HEK293 (cell line): ENCODE results near the gene TRMT1.

Experiments used
- CTCF ChIA-PET: fragments of 350-600 bp; formaldehyde crosslinking; extraction: SDS; loops from one replicate; lab custom pipeline; 2021; ENCODE audit warnings: antibody characterized with exemption; lab: Yijun Ruan, JAX
- POLR2A ChIA-PET: fragments of 300-600 bp; formaldehyde crosslinking; extraction: SDS; loops from one replicate; lab custom pipeline; 2020; ENCODE audit warnings: antibody characterized with exemption, inconsistent platforms; lab: Yijun Ruan, JAX
- H3K27ac ChIP-seq: fragments of 200-500 bp; sonication (Bioruptor generic); 2 replicates; pipeline ENCODE4 v1.5.1; 2014; ENCODE audit warnings: low read depth, low read length, control low read depth, inconsistent platforms; ENCODE audit errors: extremely low read depth
- H3K36me3 ChIP-seq, 2 experiments: fragments of 200-500 bp in 1 of 2; sonication (Bioruptor generic) in 1 of 2; 1 replicate in 1 of 2; 2 replicates in 1 of 2; pipeline ENCODE4 v1.5.1; 2014 to 2017; ENCODE audit warnings: inconsistent platforms in 2 of 2, low read length in 2 of 2; ENCODE audit not compliant: control insufficient read depth in 2 of 2, insufficient read depth in 1 of 2
- H3K4me1 ChIP-seq: fragments of 200-500 bp; sonication (Bioruptor generic); 2 replicates; pipeline ENCODE4 v1.5.1; 2014; ENCODE audit warnings: mild to moderate bottlenecking, low read length, inconsistent platforms; ENCODE audit not compliant: control insufficient read depth, insufficient read depth
- H3K4me3 ChIP-seq: 2 replicates; pipeline ENCODE4 v1.5.1; 2011; ENCODE audit warnings: low read depth, mild to moderate bottlenecking, control low read depth, low read length, moderate library complexity
- H3K9me3 ChIP-seq: fragments of 200-500 bp; sonication (Bioruptor generic); 2 replicates; pipeline ENCODE4 v1.5.1; 2014; ENCODE audit warnings: low read depth, low read length, inconsistent platforms; ENCODE audit not compliant: control insufficient read depth, insufficient read depth
- GFI1B ChIP-seq: fragments of 450-650 bp; formaldehyde crosslinking; IDR thresholded peaks from 2 replicates; pipeline ENCODE4 v1.5.1; 2016; ENCODE audit warnings: missing biosample characterization, missing genetic modification characterization
- GLI4 ChIP-seq: fragments of 450-650 bp; formaldehyde crosslinking; IDR thresholded peaks from 2 replicates; pipeline ENCODE4 v1.5.1; 2016; ENCODE audit warnings: missing biosample characterization, missing genetic modification characterization
- GLIS2 ChIP-seq: fragments of 450-650 bp; formaldehyde crosslinking; IDR thresholded peaks from 2 replicates; pipeline ENCODE4 v1.5.1; 2016; ENCODE audit warnings: missing biosample characterization, missing genetic modification characterization
- KLF7 ChIP-seq: fragments of 450-650 bp; formaldehyde crosslinking; IDR thresholded peaks from 2 replicates; pipeline ENCODE4 v1.5.1; 2016; ENCODE audit warnings: missing biosample characterization, missing genetic modification characterization, borderline replicate concordance
- MYNN ChIP-seq: fragments of 450-650 bp; formaldehyde crosslinking; IDR thresholded peaks from 2 replicates; pipeline ENCODE4 v1.5.1; 2016; ENCODE audit warnings: missing biosample characterization, missing genetic modification characterization, borderline replicate concordance
- OSR2 ChIP-seq: fragments of 450-650 bp; formaldehyde crosslinking; IDR thresholded peaks from 2 replicates; pipeline ENCODE4 v1.5.1; 2016; ENCODE audit warnings: missing biosample characterization, missing genetic modification characterization
- PRDM10 ChIP-seq: fragments of 450-650 bp; formaldehyde crosslinking; IDR thresholded peaks from 2 replicates; pipeline ENCODE4 v1.5.1; 2016; ENCODE audit warnings: missing biosample characterization, missing genetic modification characterization
- SP2 ChIP-seq: fragments of 450-650 bp; formaldehyde crosslinking; IDR thresholded peaks from 2 replicates; pipeline ENCODE4 v1.5.1; 2016; ENCODE audit warnings: missing biosample characterization, missing genetic modification characterization
- ZBTB17 ChIP-seq: fragments of 450-650 bp; formaldehyde crosslinking; IDR thresholded peaks from 2 replicates; pipeline ENCODE4 v1.5.1; 2016; ENCODE audit warnings: missing biosample characterization, missing genetic modification characterization
- ZBTB26 ChIP-seq: fragments of 450-650 bp; formaldehyde crosslinking; optimal IDR thresholded peaks from 2 replicates; pipeline ENCODE3; 2016; ENCODE audit warnings: missing biosample characterization, mild to moderate bottlenecking, missing genetic modification characterization
- ZIC2 ChIP-seq: fragments of 450-650 bp; formaldehyde crosslinking; IDR thresholded peaks from 2 replicates; pipeline ENCODE4 v1.5.1; 2016; ENCODE audit warnings: missing biosample characterization, missing genetic modification characterization
- ZNF112 ChIP-seq: fragments of 450-650 bp; formaldehyde crosslinking; IDR thresholded peaks from 2 replicates; pipeline ENCODE4 v1.5.0; 2017; ENCODE audit warnings: missing biosample characterization, missing genetic modification characterization
- ZNF121 ChIP-seq: fragments of 450-650 bp; formaldehyde crosslinking; IDR thresholded peaks from 2 replicates; pipeline ENCODE4 v1.5.1; 2016; ENCODE audit warnings: missing biosample characterization, missing genetic modification characterization
- ZNF146 ChIP-seq: fragments of 450-650 bp; formaldehyde crosslinking; IDR thresholded peaks from 2 replicates; pipeline ENCODE4 v1.5.1; 2016; ENCODE audit warnings: missing biosample characterization, missing genetic modification characterization
- ZNF473 ChIP-seq: fragments of 450-650 bp; formaldehyde crosslinking; IDR thresholded peaks from 2 replicates; pipeline ENCODE4 v1.5.1; 2017; ENCODE audit warnings: missing biosample characterization, missing genetic modification characterization
- ZNF580 ChIP-seq: fragments of 450-650 bp; formaldehyde crosslinking; IDR thresholded peaks from 2 replicates; pipeline ENCODE4 v1.5.1; 2016; ENCODE audit warnings: missing biosample characterization, missing genetic modification characterization
- ZNF596 ChIP-seq: fragments of 450-650 bp; IDR thresholded peaks from 2 replicates; pipeline ENCODE4 v1.5.0; 2018; ENCODE audit warnings: missing biosample characterization, mild to moderate bottlenecking, missing genetic modification characterization, moderate library complexity
- ZNF776 ChIP-seq: fragments of 450-650 bp; formaldehyde crosslinking; IDR thresholded peaks from 2 replicates; pipeline ENCODE4 v1.5.0; 2017; ENCODE audit warnings: missing biosample characterization, missing genetic modification characterization, borderline replicate concordance
- ZSCAN16 ChIP-seq: fragments of 450-650 bp; formaldehyde crosslinking; IDR thresholded peaks from 2 replicates; pipeline ENCODE4 v1.5.1; 2016; ENCODE audit warnings: missing biosample characterization, missing genetic modification characterization
- ZXDB ChIP-seq: fragments of 450-650 bp; formaldehyde crosslinking; IDR thresholded peaks from 2 replicates; pipeline ENCODE4 v1.5.1; 2016; ENCODE audit warnings: missing biosample characterization, missing genetic modification characterization
- TF ChIP-seq, protein P1 (sequence below): fragments of 450-650 bp; formaldehyde crosslinking; IDR thresholded peaks from 2 replicates; pipeline ENCODE4 v1.5.1; 2016; ENCODE audit warnings: missing biosample characterization, missing genetic modification characterization
- TF ChIP-seq, protein P2 (sequence below): fragments of 450-650 bp; formaldehyde crosslinking; IDR thresholded peaks from 2 replicates; pipeline ENCODE4 v1.5.1; 2016; ENCODE audit warnings: missing biosample characterization, missing genetic modification characterization
- TF ChIP-seq, protein P3 (sequence below): fragments of 450-650 bp; formaldehyde crosslinking; IDR thresholded peaks from 2 replicates; pipeline ENCODE4 v1.5.1; 2016; ENCODE audit warnings: missing biosample characterization, missing genetic modification characterization
- TF ChIP-seq, protein P4 (sequence below): fragments of 450-650 bp; formaldehyde crosslinking; IDR thresholded peaks from 2 replicates; pipeline ENCODE4; 2016; ENCODE audit warnings: missing biosample characterization, missing genetic modification characterization

Gene TRMT1

GRCh38 chr19:13149628-13150186, 33.2 kb upstream of the TRMT1 start:
- H3K27ac ChIP-seq: peak overlapping the region; percentile 86; the same call in 1 of the 2 replicates
- peaks cover 6 to 17% of the 10 kb centered on the region in 2 experiments; a peak in 2 of 3 replicates for H3K36me3 ChIP-seq
- ChIA-PET POLR2A (interaction anchor here (0.6 to 2.8 kb wide), 11 partner anchors 11 to 96 kb away, joined by 3 to 27 read pairs (median 3); partner anchors contain the start of gene NACC1), CTCF (interaction anchor here (0.6 to 1.7 kb wide), 5 partner anchors 22 to 172 kb away, joined by 3 to 5 read pairs (median 4); no protein-coding TSS in a partner anchor)
- peaks cover 3% of the 10 kb centered on the region for H3K4me1 ChIP-seq
- peak overlapping the region; percentile 83 for H3K4me3 ChIP-seq
- no peaks in the 10 kb centered on the region for H3K9me3 ChIP-seq
- TF ChIP-seq KLF7 (tag by site-specific recombination): no peak
- TF ChIP-seq, protein P1, sequence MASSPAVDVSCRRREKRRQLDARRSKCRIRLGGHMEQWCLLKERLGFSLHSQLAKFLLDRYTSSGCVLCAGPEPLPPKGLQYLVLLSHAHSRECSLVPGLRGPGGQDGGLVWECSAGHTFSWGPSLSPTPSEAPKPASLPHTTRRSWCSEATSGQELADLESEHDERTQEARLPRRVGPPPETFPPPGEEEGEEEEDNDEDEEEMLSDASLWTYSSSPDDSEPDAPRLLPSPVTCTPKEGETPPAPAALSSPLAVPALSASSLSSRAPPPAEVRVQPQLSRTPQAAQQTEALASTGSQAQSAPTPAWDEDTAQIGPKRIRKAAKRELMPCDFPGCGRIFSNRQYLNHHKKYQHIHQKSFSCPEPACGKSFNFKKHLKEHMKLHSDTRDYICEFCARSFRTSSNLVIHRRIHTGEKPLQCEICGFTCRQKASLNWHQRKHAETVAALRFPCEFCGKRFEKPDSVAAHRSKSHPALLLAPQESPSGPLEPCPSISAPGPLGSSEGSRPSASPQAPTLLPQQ (tag by site-specific recombination): no peak
- TF ChIP-seq, protein P2, sequence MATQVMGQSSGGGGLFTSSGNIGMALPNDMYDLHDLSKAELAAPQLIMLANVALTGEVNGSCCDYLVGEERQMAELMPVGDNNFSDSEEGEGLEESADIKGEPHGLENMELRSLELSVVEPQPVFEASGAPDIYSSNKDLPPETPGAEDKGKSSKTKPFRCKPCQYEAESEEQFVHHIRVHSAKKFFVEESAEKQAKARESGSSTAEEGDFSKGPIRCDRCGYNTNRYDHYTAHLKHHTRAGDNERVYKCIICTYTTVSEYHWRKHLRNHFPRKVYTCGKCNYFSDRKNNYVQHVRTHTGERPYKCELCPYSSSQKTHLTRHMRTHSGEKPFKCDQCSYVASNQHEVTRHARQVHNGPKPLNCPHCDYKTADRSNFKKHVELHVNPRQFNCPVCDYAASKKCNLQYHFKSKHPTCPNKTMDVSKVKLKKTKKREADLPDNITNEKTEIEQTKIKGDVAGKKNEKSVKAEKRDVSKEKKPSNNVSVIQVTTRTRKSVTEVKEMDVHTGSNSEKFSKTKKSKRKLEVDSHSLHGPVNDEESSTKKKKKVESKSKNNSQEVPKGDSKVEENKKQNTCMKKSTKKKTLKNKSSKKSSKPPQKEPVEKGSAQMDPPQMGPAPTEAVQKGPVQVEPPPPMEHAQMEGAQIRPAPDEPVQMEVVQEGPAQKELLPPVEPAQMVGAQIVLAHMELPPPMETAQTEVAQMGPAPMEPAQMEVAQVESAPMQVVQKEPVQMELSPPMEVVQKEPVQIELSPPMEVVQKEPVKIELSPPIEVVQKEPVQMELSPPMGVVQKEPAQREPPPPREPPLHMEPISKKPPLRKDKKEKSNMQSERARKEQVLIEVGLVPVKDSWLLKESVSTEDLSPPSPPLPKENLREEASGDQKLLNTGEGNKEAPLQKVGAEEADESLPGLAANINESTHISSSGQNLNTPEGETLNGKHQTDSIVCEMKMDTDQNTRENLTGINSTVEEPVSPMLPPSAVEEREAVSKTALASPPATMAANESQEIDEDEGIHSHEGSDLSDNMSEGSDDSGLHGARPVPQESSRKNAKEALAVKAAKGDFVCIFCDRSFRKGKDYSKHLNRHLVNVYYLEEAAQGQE (tag by site-specific recombination): no peak
- TF ChIP-seq ZNF121 (tag by site-specific recombination): no peak
- peak; percentile 53; the same call in 1 of the 2 replicates for TF ChIP-seq GLIS2
- TF ChIP-seq GLI4 (tag by site-specific recombination): 0 out of 2 replicates have a peak, but pooled peaks have one; percentile 19
- TF ChIP-seq SP2 (tag by site-specific recombination): no peak; the same call in 1 of the 2 replicates
- TF ChIP-seq ZNF580 (tag by site-specific recombination): no peak
- TF ChIP-seq, protein P3, sequence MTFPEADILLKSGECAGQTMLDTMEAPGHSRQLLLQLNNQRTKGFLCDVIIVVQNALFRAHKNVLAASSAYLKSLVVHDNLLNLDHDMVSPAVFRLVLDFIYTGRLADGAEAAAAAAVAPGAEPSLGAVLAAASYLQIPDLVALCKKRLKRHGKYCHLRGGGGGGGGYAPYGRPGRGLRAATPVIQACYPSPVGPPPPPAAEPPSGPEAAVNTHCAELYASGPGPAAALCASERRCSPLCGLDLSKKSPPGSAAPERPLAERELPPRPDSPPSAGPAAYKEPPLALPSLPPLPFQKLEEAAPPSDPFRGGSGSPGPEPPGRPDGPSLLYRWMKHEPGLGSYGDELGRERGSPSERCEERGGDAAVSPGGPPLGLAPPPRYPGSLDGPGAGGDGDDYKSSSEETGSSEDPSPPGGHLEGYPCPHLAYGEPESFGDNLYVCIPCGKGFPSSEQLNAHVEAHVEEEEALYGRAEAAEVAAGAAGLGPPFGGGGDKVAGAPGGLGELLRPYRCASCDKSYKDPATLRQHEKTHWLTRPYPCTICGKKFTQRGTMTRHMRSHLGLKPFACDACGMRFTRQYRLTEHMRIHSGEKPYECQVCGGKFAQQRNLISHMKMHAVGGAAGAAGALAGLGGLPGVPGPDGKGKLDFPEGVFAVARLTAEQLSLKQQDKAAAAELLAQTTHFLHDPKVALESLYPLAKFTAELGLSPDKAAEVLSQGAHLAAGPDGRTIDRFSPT (tag by site-specific recombination): peak; percentile 96
- no peak for TF ChIP-seq ZNF473 (tag by site-specific recombination)
- TF ChIP-seq PRDM10 (tag by site-specific recombination): peak; percentile 98
- TF ChIP-seq ZNF596: peak; percentile 22; the same call in 1 of the 2 replicates
- TF ChIP-seq ZIC2 (tag by site-specific recombination): peak; percentile 43
- TF ChIP-seq MYNN: peak; percentile 27; the same call in 1 of the 2 replicates
- no peak for TF ChIP-seq ZNF112 (tag by site-specific recombination)
- no peak for TF ChIP-seq ZXDB (tag by site-specific recombination)
- TF ChIP-seq OSR2 (tag by site-specific recombination): no peak
- peak; percentile 69; the same call in 1 of the 2 replicates for TF ChIP-seq ZBTB17 (tag by site-specific recombination)
- TF ChIP-seq ZNF146: no peak
- no peak for TF ChIP-seq GFI1B (tag by site-specific recombination)
- peak; percentile 85 for TF ChIP-seq ZBTB26 (tag by site-specific recombination)
- TF ChIP-seq, protein P4, sequence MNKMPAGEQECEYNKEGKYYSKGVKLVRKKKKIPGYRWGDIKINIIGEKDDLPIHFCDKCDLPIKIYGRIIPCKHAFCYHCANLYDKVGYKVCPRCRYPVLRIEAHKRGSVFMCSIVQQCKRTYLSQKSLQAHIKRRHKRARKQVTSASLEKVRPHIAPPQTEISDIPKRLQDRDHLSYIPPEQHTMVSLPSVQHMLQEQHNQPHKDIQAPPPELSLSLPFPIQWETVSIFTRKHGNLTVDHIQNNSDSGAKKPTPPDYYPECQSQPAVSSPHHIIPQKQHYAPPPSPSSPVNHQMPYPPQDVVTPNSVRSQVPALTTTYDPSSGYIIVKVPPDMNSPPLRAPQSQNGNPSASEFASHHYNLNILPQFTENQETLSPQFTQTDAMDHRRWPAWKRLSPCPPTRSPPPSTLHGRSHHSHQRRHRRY (tag by site-specific recombination): 0 out of 2 replicates have a peak, but pooled peaks have one; percentile 31
- TF ChIP-seq ZNF776 (tag by site-specific recombination): no peak
- TF ChIP-seq ZSCAN16 (tag by site-specific recombination): no peak
